Calu3 (cell line): ENCODE data around the gene ARHGEF4. TPM values are rescaled to one million over a fixed set of nuclear protein-coding genes. Genes with fewer than 3 reads are reported as not detected.

ENCODE experiments used
- BruUV-seq: library from RNA; stranded (reverse); fragments of 400-500 nt; replicated peaks from 2 replicates; lab custom pipeline; 2021; lab: Mats Ljungman, UMichigan
- CTCF ChIA-PET: fragments of 300-600 bp; sonication (Branson Sonifier 250); formaldehyde crosslinking; loops from one replicate; lab custom pipeline; 2022; ENCODE audit warnings: antibody characterized with exemption; lab: Charles Lee
- DNase-seq: peaks from one replicate; pipeline ENCODE4 v3.0.0; 2022
- H3K27ac Mint-ChIP-seq: one replicate; pipeline ENCODE4 v1.8.0; 2022; ENCODE audit warnings: mixed read lengths; ENCODE audit not compliant: unreplicated experiment
- H3K27me3 Mint-ChIP-seq: one replicate; pipeline ENCODE4 v1.8.0; 2022; ENCODE audit warnings: mixed read lengths; ENCODE audit not compliant: unreplicated experiment
- H3K36me3 Mint-ChIP-seq: one replicate; pipeline ENCODE4 v1.8.0; 2022; ENCODE audit warnings: mild to moderate bottlenecking, moderate library complexity, mixed read lengths; ENCODE audit not compliant: insufficient read depth, unreplicated experiment
- H3K4me1 Mint-ChIP-seq: one replicate; pipeline ENCODE4 v1.8.0; 2022; ENCODE audit warnings: mild to moderate bottlenecking, low read depth, mixed read lengths; ENCODE audit not compliant: unreplicated experiment
- H3K4me3 Mint-ChIP-seq: one replicate; pipeline ENCODE4 v1.8.0; 2022; ENCODE audit warnings: mild to moderate bottlenecking, low read depth, moderate library complexity, mixed read lengths; ENCODE audit not compliant: unreplicated experiment
- H3K9me3 Mint-ChIP-seq: one replicate; pipeline ENCODE4 v1.8.0; 2022; ENCODE audit warnings: low read depth, mixed read lengths; ENCODE audit not compliant: unreplicated experiment
- CTCF ChIP-seq: fragments of 200-600 bp; IDR thresholded peaks from one replicate; pipeline ENCODE4 v1.8.0; 2022; ENCODE audit warnings: antibody characterized with exemption; ENCODE audit not compliant: unreplicated experiment
- intact Hi-C: fragments of 100-400 bp; cut with micrococcal nuclease; formaldehyde crosslinking; loops from one replicate; pipeline ENCODE4 v1.10.0; 2022; ENCODE audit not compliant: unreplicated experiment
- total RNA-seq: library from RNA; stranded (reverse); gene quantifications from 2 replicates; pipeline ENCODE4 v1.2.3, GENCODE V29; 2022

ARHGEF4 gene
- total RNA-seq, 1 experiment from 2014 or later = 8.8 TPM

- no peaks in the 10 kb centered on the region for H3K36me3 Mint-ChIP-seq
Measured at GRCh38 chr2:130894326-130894942, 57.7 kb downstream of the ARHGEF4 start.

GRCh38 chr2:130896813-130897212 is 60.1 kb downstream of the ARHGEF4 start:
- Mint-ChIP-seq H3K4me3 (no peak overlapping the region), H3K9me3 (peaks cover 3% of the 10 kb centered on the region), H3K36me3 (no peaks in the 10 kb centered on the region), H3K27me3 (no peaks in the 10 kb centered on the region), H3K4me1 (no peaks in the 10 kb centered on the region), H3K27ac (no peak overlapping the region)
- no peak for DNase-seq
- TF ChIP-seq CTCF = no peak
- CTCF ChIA-PET = no interaction called here
- intact Hi-C loops = no loop called here
- BruUV-seq = no TSS peak

More at GRCh38 chr2:130894326-130894942, 57.7 kb downstream of the ARHGEF4 start:
- Mint-ChIP-seq H3K27ac (no peak overlapping the region), H3K4me1 (no peaks in the 10 kb centered on the region), H3K27me3 (no peaks in the 10 kb centered on the region), H3K4me3 (no peak overlapping the region), H3K9me3 (peaks cover 3% of the 10 kb centered on the region)
- no peak for DNase-seq
- no peak for TF ChIP-seq CTCF
- BruUV-seq = no TSS peak
- CTCF ChIA-PET = no interaction called here
- intact Hi-C loops = no loop called here

GRCh38 chr2:130898553-130898952 is 61.8 kb downstream of the ARHGEF4 start:
- no peaks in the 10 kb centered on the region for H3K27me3 Mint-ChIP-seq
- no peaks in the 10 kb centered on the region for H3K4me1 Mint-ChIP-seq
- no TSS peak for BruUV-seq
- no peak for DNase-seq
- H3K27ac Mint-ChIP-seq = no peak overlapping the region
- CTCF ChIA-PET = no interaction called here
- no peak overlapping the region for H3K4me3 Mint-ChIP-seq
- peaks cover 3% of the 10 kb centered on the region for H3K9me3 Mint-ChIP-seq
- H3K36me3 Mint-ChIP-seq = no peaks in the 10 kb centered on the region
- intact Hi-C loops = no loop called here
- TF ChIP-seq CTCF = no peak

GRCh38 chr2:130899306-130899705 is 62.6 kb downstream of the ARHGEF4 start:
- BruUV-seq = no TSS peak
- intact Hi-C loops = no loop called here
- Mint-ChIP-seq H3K27me3 (no peaks in the 10 kb centered on the region), H3K9me3 (peaks cover 3% of the 10 kb centered on the region), H3K4me3 (no peak overlapping the region), H3K36me3 (no peaks in the 10 kb centered on the region), H3K27ac (no peak overlapping the region), H3K4me1 (no peaks in the 10 kb centered on the region)
- CTCF ChIA-PET = no interaction called here
- no peak for DNase-seq
- no peak for TF ChIP-seq CTCF
